H1 (cell line): ENCODE data around the gene SNRNP40. TPM values are rescaled to one million over a fixed set of nuclear protein-coding genes. Genes with fewer than 3 reads are reported as not detected.

Experiments
- CTCF ChIA-PET: fragments of 300-600 bp; sonication (Branson Sonifier 250); formaldehyde crosslinking; loops from one replicate; lab custom pipeline; 2021; ENCODE audit not compliant: partially characterized antibody; lab: Charles Lee
- POLR2A ChIA-PET: fragments of 300-600 bp; sonication (Branson Sonifier 250); formaldehyde crosslinking; loops from one replicate; lab custom pipeline; 2021; ENCODE audit warnings: inconsistent platforms; ENCODE audit not compliant: partially characterized antibody; lab: Charles Lee
- DNase-seq, 2 experiments: peaks; one replicate each; pipeline versions ENCODE4 v3.0.0 to v3.0.0-alpha.2; 2010 to 2022; ENCODE audit warnings: low spot score in 2 of 2, low read depth in 1 of 2, mixed read lengths in 1 of 2
- FAIRE-seq: peaks from 2 replicates; lab custom pipeline; 2011; peaks lifted over from hg19 to GRCh38; lab: Jason Lieb, UNC
- H2AFZ ChIP-seq: 2 replicates; pipeline ENCODE4 v1.8.1; 2012; ENCODE audit warnings: low read length, inconsistent platforms
- H2AK5ac ChIP-seq: 2 replicates; pipeline ENCODE4 v1.6.1; 2013; ENCODE audit warnings: low read depth, low read length
- H2BK120ac ChIP-seq: replicated peaks from 2 replicates; pipeline ENCODE3; 2013; ENCODE audit warnings: low read depth, low read length, inconsistent platforms
- H2BK12ac ChIP-seq: 2 replicates; pipeline ENCODE4 v1.6.1; 2013; ENCODE audit warnings: low read depth, low read length
- H2BK15ac ChIP-seq: 2 replicates; pipeline ENCODE4 v1.6.1; 2013; ENCODE audit warnings: low read length
- H2BK20ac ChIP-seq: 2 replicates; pipeline ENCODE4 v1.6.1; 2013; ENCODE audit warnings: low read length
- H2BK5ac ChIP-seq: 2 replicates; pipeline ENCODE4 v1.6.1; 2013; ENCODE audit warnings: low read depth, low read length
- H3K14ac ChIP-seq: 2 replicates; pipeline ENCODE4 v1.6.1; 2013; ENCODE audit warnings: inconsistent platforms; ENCODE audit not compliant: insufficient read length
- H3K18ac ChIP-seq: 2 replicates; pipeline ENCODE4 v1.6.1; 2013; ENCODE audit warnings: low read length; ENCODE audit errors: extremely low read depth
- H3K23ac ChIP-seq: 2 replicates; pipeline ENCODE4 v1.6.1; 2013; ENCODE audit warnings: inconsistent platforms; ENCODE audit not compliant: insufficient read length
- H3K23me2 ChIP-seq: 2 replicates; pipeline ENCODE4 v1.6.1; 2013; ENCODE audit warnings: low read depth, low read length
- H3K27ac ChIP-seq: 2 replicates; pipeline ENCODE4 v1.6.1; 2011; ENCODE audit warnings: low read depth, low read length, inconsistent platforms
- H3K27me3 ChIP-seq, 4 experiments: replicated peaks in 1 of 4; 1 replicate in 1 of 4; 2 replicates in 3 of 4; pipeline versions ENCODE4 v1.6.1 to v1.8.1; 2011 to 2013; ENCODE audit warnings: low read length in 3 of 4, mild to moderate bottlenecking in 3 of 4, inconsistent platforms in 2 of 4, mixed read lengths in 2 of 4, moderate library complexity in 1 of 4; ENCODE audit not compliant: control insufficient read depth in 3 of 4, insufficient read depth in 3 of 4; ENCODE audit errors: extremely low read depth in 1 of 4
- H3K36me3 ChIP-seq, 4 experiments: 2 replicates each; pipeline versions ENCODE4 v1.6.1 to v1.8.1; 2011 to 2013; ENCODE audit warnings: mild to moderate bottlenecking in 4 of 4, low read length in 3 of 4, moderate library complexity in 2 of 4, control low read depth in 1 of 4, inconsistent platforms in 1 of 4; ENCODE audit not compliant: insufficient read depth in 4 of 4, control insufficient read depth in 2 of 4
- H3K4ac ChIP-seq: replicated peaks from 2 replicates; pipeline ENCODE3; 2013; ENCODE audit warnings: low read length, low read depth, mixed read lengths, inconsistent platforms; ENCODE audit not compliant: insufficient read length
- H3K4me1 ChIP-seq, 4 experiments: replicated peaks in 1 of 4; 1 replicate in 1 of 4; 2 replicates in 3 of 4; pipeline versions ENCODE4 v1.6.1 to v1.8.1; 2011 to 2013; ENCODE audit warnings: low read length in 3 of 4, inconsistent platforms in 2 of 4, mixed read lengths in 1 of 4; ENCODE audit not compliant: insufficient read depth in 4 of 4, control insufficient read depth in 3 of 4
- H3K4me2 ChIP-seq, 2 experiments: 2 replicates each; pipeline versions ENCODE4 v1.6.1 to v1.8.1; 2011 to 2013; ENCODE audit warnings: low read depth in 2 of 2, low read length in 2 of 2, control low read depth in 1 of 2, inconsistent platforms in 1 of 2, mild to moderate bottlenecking in 1 of 2; ENCODE audit not compliant: insufficient read depth in 1 of 2
- H3K4me3 ChIP-seq, 4 experiments: fragments of 200-600, 300-600 bp in 1 of 4; sonication (generic), shearing (Covaris generic), sonication (Bioruptor Twin) in 1 of 4; 2 replicates each; pipeline versions ENCODE4 v1.5.1 to v1.8.1; 2011 to 2016; ENCODE audit warnings: low read length in 4 of 4, low read depth in 3 of 4, control low read depth in 2 of 4, inconsistent platforms in 2 of 4, mild to moderate bottlenecking in 2 of 4, mixed read lengths in 1 of 4, moderate library complexity in 1 of 4; ENCODE audit not compliant: insufficient read depth in 2 of 4; ENCODE audit errors: extremely low read depth in 1 of 4
- H3K56ac ChIP-seq: replicated peaks from 2 replicates; pipeline ENCODE3; 2013; ENCODE audit warnings: low read depth, mild to moderate bottlenecking, mixed read lengths, low read length, inconsistent platforms; ENCODE audit not compliant: insufficient read length
- H3K79me1 ChIP-seq: 2 replicates; pipeline ENCODE4 v1.6.1; 2013; ENCODE audit warnings: low read depth, low read length, control low read depth
- H3K79me2 ChIP-seq, 2 experiments: 2 replicates each; pipeline versions ENCODE4 v1.6.1 to v1.8.1; 2012 to 2013; ENCODE audit warnings: low read length in 2 of 2, mild to moderate bottlenecking in 2 of 2, inconsistent platforms in 1 of 2; ENCODE audit not compliant: insufficient read depth in 2 of 2, control insufficient read depth in 1 of 2
- H3K9ac ChIP-seq, 4 experiments: replicated peaks in 1 of 4; 1 replicate in 1 of 4; 2 replicates in 3 of 4; pipeline versions ENCODE4 v1.6.1 to v1.8.1; 2011 to 2013; ENCODE audit warnings: low read depth in 3 of 4, low read length in 3 of 4, control low read depth in 2 of 4, mild to moderate bottlenecking in 2 of 4, moderate library complexity in 2 of 4, inconsistent platforms in 1 of 4; ENCODE audit errors: extremely low read depth in 1 of 4
- H3K9me3 ChIP-seq, 2 experiments: 2 replicates each; pipeline versions ENCODE4 v1.6.1 to v1.8.1; 2012 to 2013; ENCODE audit warnings: mild to moderate bottlenecking in 2 of 2, moderate library complexity in 2 of 2, control low read depth in 1 of 2, inconsistent platforms in 1 of 2, low read depth in 1 of 2, low read length in 1 of 2, mixed read lengths in 1 of 2; ENCODE audit not compliant: insufficient read depth in 2 of 2
- H4K20me1 ChIP-seq, 2 experiments: replicated peaks in 1 of 2; 2 replicates each; pipeline versions ENCODE3 to v1.8.1; 2011 to 2013; ENCODE audit warnings: inconsistent platforms in 2 of 2, low read length in 2 of 2, mild to moderate bottlenecking in 1 of 2; ENCODE audit not compliant: insufficient read depth in 2 of 2, control insufficient read depth in 1 of 2
- H4K5ac ChIP-seq: 2 replicates; pipeline ENCODE4 v1.6.1; 2013; ENCODE audit warnings: low read length, low read depth, mixed read lengths, inconsistent platforms; ENCODE audit not compliant: insufficient read length
- H4K8ac ChIP-seq: 2 replicates; pipeline ENCODE4 v1.8.0; 2013; ENCODE audit warnings: mild to moderate bottlenecking, moderate library complexity, low read length, inconsistent platforms; ENCODE audit not compliant: insufficient read depth; ENCODE audit errors: extremely low read depth
- H4K91ac ChIP-seq: replicated peaks from 2 replicates; pipeline ENCODE3; 2013; ENCODE audit warnings: low read length, mixed read lengths, inconsistent platforms; ENCODE audit not compliant: insufficient read length
- ASH2L ChIP-seq: fragments of 200-600, 300-600 bp; sonication (generic); IDR thresholded peaks from one replicate; pipeline ENCODE4 v1.7.1; 2017; ENCODE audit warnings: low read length
- ATF3 ChIP-seq: IDR thresholded peaks from 2 replicates; pipeline ENCODE4 v1.6.1; 2011; ENCODE audit warnings: low read depth, mild to moderate bottlenecking, low read length; ENCODE audit not compliant: insufficient read depth
- BACH1 ChIP-seq: IDR thresholded peaks from 2 replicates; pipeline ENCODE4 v1.6.1; 2012; ENCODE audit warnings: low read length, improper control_type of control experiment
- CBX8 ChIP-seq: fragments of 300-800, 300-1000 bp; sonication (generic); IDR thresholded peaks from 2 replicates; pipeline ENCODE4 v1.7.1; 2016; ENCODE audit warnings: low read depth, low read length, borderline replicate concordance
- FOSL1 ChIP-seq: IDR thresholded peaks from 2 replicates; pipeline ENCODE4 v1.6.1; 2011; ENCODE audit warnings: mild to moderate bottlenecking, low read depth, low read length, moderate library complexity; ENCODE audit not compliant: insufficient read depth
- PHF8 ChIP-seq: fragments of 200-600 bp; sonication (generic); conservative IDR thresholded peaks from 2 replicates; pipeline ENCODE4 v1.7.1; 2012; ENCODE audit warnings: low read depth, mild to moderate bottlenecking, inconsistent platforms, low read length, moderate library complexity
- RXRA ChIP-seq: IDR thresholded peaks from 2 replicates; pipeline ENCODE4 v1.6.1; 2011; ENCODE audit warnings: low read depth, mild to moderate bottlenecking, low read length, moderate library complexity; ENCODE audit not compliant: insufficient read depth
- SAP30 ChIP-seq: fragments of 300-600 bp; sonication (generic); IDR thresholded peaks from 2 replicates; pipeline ENCODE4 v1.7.1; 2012; ENCODE audit warnings: low read length, moderate library complexity, mild to moderate bottlenecking, inconsistent platforms; ENCODE audit not compliant: insufficient read depth, insufficient replicate concordance
- SIRT6 ChIP-seq: IDR thresholded peaks from one replicate; pipeline ENCODE4 v1.7.1; 2012; ENCODE audit warnings: low read length, inconsistent platforms
- SP1 ChIP-seq: IDR thresholded peaks from 2 replicates; pipeline ENCODE4 v1.6.1; 2011; ENCODE audit warnings: low read depth, low read length
- SP4 ChIP-seq: IDR thresholded peaks from 2 replicates; pipeline ENCODE4 v1.6.1; 2012; ENCODE audit warnings: low read length, inconsistent platforms
- SRF ChIP-seq: IDR thresholded peaks from 2 replicates; pipeline ENCODE4 v1.6.1; 2011; ENCODE audit warnings: mild to moderate bottlenecking, low read depth, low read length, moderate library complexity
- TBP ChIP-seq: IDR thresholded peaks from 2 replicates; pipeline ENCODE4 v1.6.1; 2011; ENCODE audit warnings: low read depth, low read length, improper control_type of control experiment
- WGBS, 2 experiments: shearing (Covaris generic) in 1 of 2; methylation state at CpG; one replicate each; pipeline versions ENCODE4 v1.1.6 to v1.1.7; 2013 to 2015; ENCODE audit warnings: low lambda C conversion rate in 2 of 2, mixed read lengths in 2 of 2, inconsistent platforms in 1 of 2, low coverage in 1 of 2, missing lambda C conversion rate in 1 of 2; ENCODE audit not compliant: insufficient replicate concordance in 2 of 2, insufficient coverage in 1 of 2, insufficient read length in 1 of 2; ENCODE audit errors: extremely low coverage in 1 of 2, missing lambda C conversion rate in 1 of 2; 5-methylcytosine and 5-hydroxymethylcytosine counted together
- polyA plus RNA-seq, 7 experiments: library from polyadenylated mRNA; depleted of rRNA in 3 of 7; stranded (reverse) in 5 of 7; unstranded in 2 of 7; fragments of >200 nt in 5 of 7; fragments of 200-250 nt in 2 of 7; gene quantifications; 1 replicate in 5 of 7; 2 replicates in 1 of 7; 4 replicates in 1 of 7; pipeline versions ENCODE4 v1.2.1 to v1.2.3, GENCODE V29; 2011 to 2013; ENCODE audit warnings: missing spikeins in 2 of 7, mixed read lengths in 2 of 7
- total RNA-seq: library from RNA; stranded (reverse); fragmentation: NEBNext Ultra II Directional; extraction: Animal tissue kit (Norgen Biotek cat#: 25700); gene quantifications from 2 replicates; pipeline ENCODE4 v1.2.1, GENCODE V29; 2021
- TF ChIP-seq, protein P1 (sequence below): IDR thresholded peaks from 2 replicates; pipeline ENCODE4 v1.6.1; 2012; ENCODE audit warnings: inconsistent platforms

SNRNP40 gene
- total and polyA plus RNA-seq, 2 of the 8 experiments (the other 6 are each of a cell fraction or from before 2014, with no cell fraction given) = 97.4 to 113 TPM

DNA sequence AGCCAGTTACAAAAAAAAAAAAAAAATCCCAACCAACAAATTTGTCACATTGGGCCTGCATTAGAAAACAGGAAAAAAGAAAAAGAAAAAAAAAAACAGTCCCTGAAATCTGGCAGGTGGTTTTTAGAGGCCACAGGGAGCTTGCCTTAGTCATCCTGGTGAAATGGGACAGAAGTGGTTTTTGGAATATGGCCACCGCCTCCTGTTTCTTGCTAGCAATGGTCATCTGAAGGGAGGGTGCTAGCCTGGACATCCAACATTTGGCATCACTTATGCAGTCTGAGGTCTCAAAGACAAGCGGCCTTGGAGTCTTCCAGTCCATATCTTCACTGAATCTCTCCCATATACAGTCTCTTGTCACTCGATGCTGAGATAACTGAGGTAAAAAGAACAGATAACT, 36.8 kb downstream of the SNRNP40 start:
- no peak overlapping the region for H2BK15ac ChIP-seq
- H3K4me1 ChIP-seq = no peaks in the 10 kb centered on the region
- H3K4me2 ChIP-seq = no peak overlapping the region
- no peaks in the 10 kb centered on the region for H3K27me3 ChIP-seq
- H4K20me1 ChIP-seq = peaks cover 2 to 4% of the 10 kb centered on the region in 2 experiments
- no peak for DNase-seq
- no peak for FAIRE-seq
- H3K4ac ChIP-seq = no peak overlapping the region
- H3K4me3 ChIP-seq = no peak overlapping the region
- no peaks in the 10 kb centered on the region for H3K79me2 ChIP-seq
- no peak overlapping the region for H3K14ac ChIP-seq
- no peak overlapping the region for H4K91ac ChIP-seq
- no peaks in the 10 kb centered on the region for H3K23me2 ChIP-seq
- H2BK120ac ChIP-seq = no peak overlapping the region
- POLR2A ChIA-PET = no interaction called here
- H3K79me1 ChIP-seq = no peaks in the 10 kb centered on the region
- H2AFZ ChIP-seq = no peak overlapping the region
- no peak overlapping the region for H2BK20ac ChIP-seq
- H3K23ac ChIP-seq = no peak overlapping the region
- no peak overlapping the region for H2AK5ac ChIP-seq
- H4K5ac ChIP-seq = no peak overlapping the region
- no peak overlapping the region for H4K8ac ChIP-seq
- no peaks in the 10 kb centered on the region for H3K9me3 ChIP-seq
- H3K56ac ChIP-seq = no peak overlapping the region
- no peak overlapping the region for H2BK5ac ChIP-seq
- H3K36me3 ChIP-seq = peaks cover 23 to 73% (median 45%) of the 10 kb centered on the region in 4 experiments
- no peak overlapping the region for H3K9ac ChIP-seq
- no peak overlapping the region for H3K27ac ChIP-seq
- CTCF ChIA-PET = interaction anchor here (0.7 to 1.2 kb wide), 3 partner anchors 9 to 213 kb away, joined by 3 read pairs; no protein-coding TSS in a partner anchor
- no peak overlapping the region for H2BK12ac ChIP-seq
- WGBS, 2 experiments = 90% methylated on average over 3 of the region's 3 CpGs; no CpG with 5 or more reads in 1 of the 2 experiments
- no peak overlapping the region for H3K18ac ChIP-seq
- TF ChIP-seq SIRT6 (no peak), TBP (no peak), BACH1 (no peak), FOSL1 (no peak), SAP30 (no peak), SP1 (no peak), PHF8 (no peak), RXRA (no peak), SP4 (no peak), CBX8 (no peak), ASH2L (no peak), SRF (no peak), ATF3 (no peak)
- TF ChIP-seq, protein P1, sequence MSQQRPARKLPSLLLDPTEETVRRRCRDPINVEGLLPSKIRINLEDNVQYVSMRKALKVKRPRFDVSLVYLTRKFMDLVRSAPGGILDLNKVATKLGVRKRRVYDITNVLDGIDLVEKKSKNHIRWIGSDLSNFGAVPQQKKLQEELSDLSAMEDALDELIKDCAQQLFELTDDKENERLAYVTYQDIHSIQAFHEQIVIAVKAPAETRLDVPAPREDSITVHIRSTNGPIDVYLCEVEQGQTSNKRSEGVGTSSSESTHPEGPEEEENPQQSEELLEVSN = no peak
